NK-92 (cell line): ENCODE data around the gene LRMDA.
"Not testable (repeated sequence)": the region's sequence is repeated elsewhere in the genome, so short reads cannot be mapped to it uniquely, and the experiment has no call there.

ENCODE experiments used
- DNase-seq: peaks from one replicate; lab custom pipeline; 2025; ENCODE audit not compliant: unreplicated experiment; lab: John Stamatoyannopoulos, UW

Gene LRMDA

GRCh38 chr10:75605795-75606194 is 174.4 kb downstream of the LRMDA start:
- not testable (repeated sequence) for DNase-seq

- DNase-seq: no peak
Observed at GRCh38 chr10:75606203-75606779, 174.9 kb downstream of the LRMDA start.

DNA sequence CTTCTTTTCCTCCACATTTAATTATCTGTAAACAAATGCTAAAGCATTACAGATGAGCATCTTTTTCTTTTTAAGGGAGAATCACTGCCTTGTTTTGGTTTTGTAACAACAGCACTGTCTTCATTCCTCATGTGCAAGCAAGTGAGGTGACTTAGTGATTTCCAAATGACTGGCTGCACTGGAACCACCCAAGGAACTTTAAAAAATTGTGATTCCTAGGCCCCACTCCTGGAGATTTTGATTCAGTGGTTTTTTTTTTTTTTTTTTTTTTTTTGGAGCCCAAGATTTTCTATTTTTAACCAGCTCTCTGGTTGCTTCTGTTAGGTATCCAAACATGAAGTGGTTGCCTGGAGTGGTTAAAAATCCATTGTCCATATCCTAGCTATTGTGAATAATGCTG is 176.2 kb downstream of the LRMDA start:
- DNase-seq: no peak

DNA sequence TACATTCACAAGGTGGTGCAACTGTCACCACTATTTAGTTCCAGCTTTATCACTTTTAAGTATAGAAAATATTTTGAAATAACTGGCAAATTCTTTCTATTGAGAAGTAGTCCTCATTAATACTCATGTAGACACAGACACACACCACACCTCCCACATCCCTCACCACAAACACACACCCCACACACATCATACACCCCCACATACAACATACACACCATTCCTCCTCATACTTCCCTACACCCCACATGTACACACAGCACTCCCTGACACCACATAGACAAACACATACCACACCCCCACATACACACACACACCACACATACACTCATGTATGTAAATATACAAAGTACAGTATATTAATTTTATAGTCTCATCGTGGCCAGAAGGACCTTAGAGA is 178.8 kb downstream of the LRMDA start:
- no peak for DNase-seq

DNA sequence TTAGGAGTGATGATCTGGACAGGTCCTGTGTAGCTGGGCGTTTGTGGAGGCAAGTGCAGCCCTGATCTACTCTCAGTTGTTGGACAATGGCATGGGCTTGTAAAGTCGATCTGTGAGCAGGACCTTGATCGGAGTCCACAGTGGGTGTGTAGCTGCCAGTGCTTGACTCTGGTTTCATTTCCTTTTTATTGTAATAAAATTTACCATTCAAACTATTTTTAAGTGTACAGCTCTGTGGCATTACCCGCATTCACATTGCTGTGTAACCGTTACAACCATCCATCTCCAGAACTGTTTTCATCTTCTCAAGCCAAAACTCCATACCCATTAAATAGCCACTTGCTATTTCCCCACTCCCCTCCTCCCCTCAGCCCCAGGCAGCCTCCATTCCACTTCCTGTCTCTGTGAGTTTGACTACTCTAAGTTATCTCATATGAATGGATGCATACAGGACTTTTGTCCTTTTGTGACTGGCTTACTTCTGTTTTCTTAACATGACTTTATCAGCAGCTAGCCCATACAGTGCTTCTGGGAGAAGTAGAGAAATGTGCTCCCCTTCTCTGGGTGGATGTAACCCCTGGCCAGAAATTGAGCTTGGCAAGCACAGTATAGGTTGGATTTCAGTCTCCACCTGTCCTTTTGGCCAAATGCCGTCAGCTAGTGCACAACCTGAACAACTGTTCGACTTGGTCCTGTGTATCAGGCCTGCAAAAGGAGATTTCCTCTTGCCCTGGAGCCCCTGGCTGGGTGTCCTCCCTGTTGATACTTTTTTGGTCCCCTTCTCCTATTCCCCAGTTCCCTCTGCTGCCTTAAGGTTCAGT is 180.0 kb downstream of the LRMDA start:
- DNase-seq: no peak

- no peak for DNase-seq
Observed at GRCh38 chr10:75611993-75612372, 180.6 kb downstream of the LRMDA start.

DNA sequence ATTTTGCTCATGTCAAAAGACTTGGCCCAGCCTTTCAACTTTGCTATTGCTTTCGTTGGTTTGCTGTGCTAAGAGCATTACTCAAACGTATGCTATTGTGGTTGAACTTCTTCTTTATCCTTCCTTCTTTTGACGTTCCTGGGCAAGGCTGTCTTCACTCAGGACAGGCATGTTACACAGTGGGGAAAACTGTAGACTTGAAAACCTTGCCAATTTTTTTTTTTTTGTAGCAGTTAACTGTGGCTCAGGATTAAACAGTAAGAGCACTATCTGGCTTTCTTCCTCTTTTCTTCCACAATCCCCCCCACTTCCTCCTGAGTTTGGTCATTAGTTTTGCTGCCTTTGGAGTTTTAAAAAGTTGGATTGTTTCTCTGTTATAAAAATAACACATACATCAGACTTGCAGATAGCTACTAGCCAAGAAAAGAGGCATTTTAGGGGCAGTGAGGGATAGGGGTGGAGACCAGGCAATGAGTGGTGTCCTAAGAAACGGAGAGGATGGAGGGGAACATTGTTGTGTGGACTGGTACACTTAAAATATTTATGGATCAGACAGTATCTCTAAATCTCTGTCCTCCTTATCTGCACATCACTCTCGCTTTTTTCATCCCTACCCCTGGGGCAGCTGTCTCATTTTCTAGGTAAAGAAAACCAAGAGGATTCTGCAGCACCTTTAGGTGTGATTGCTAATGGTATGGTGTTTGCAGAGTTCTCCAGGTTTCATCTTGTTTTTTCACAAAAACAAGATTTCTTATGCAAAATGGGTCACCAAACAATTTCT is 181.7 kb downstream of the LRMDA start:
- DNase-seq: no peak

DNA sequence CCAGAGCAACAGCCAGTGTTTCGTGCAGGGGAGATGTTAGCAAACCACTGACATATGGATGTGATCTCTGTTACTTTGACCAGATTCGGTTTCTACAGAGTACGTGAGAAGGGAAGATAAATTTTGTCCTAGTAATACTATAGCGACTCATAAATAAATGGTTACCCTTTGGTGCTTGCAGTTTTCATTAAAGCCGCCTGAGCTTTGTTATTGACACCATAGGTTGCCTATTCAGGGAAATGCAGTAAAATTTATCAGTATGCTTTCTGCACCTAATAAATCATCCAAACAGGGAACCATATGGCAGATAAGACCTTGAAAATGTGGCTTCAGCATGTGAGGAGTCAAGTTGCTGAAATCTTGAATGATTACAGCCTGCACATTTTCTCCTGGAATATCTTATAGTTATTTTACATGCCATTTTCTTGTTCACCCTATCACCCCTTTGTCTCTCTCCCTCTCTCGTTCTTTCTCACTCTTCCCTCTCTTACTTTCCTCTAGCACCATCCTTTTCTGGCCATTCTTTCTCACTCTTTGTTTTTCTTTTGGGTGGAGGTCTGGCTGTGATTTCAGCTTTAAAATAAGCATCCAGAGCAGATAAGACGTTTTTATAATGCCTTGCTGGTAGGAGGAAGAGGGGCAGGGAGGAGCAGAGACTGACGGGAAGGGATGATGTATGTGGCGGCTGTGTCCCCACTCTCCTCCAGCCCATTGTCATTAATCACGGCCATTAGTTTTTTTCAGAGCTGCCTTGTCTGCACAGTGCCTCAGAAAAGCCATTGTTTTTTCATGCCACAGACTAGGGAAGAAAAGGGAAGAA is 182.5 kb downstream of the LRMDA start:
- no peak for DNase-seq

- no peak for DNase-seq
Observed at GRCh38 chr10:75616076-75616475, 184.7 kb downstream of the LRMDA start.

- DNase-seq: no peak
Observed at GRCh38 chr10:75616874-75617478, 185.6 kb downstream of the LRMDA start.

DNA sequence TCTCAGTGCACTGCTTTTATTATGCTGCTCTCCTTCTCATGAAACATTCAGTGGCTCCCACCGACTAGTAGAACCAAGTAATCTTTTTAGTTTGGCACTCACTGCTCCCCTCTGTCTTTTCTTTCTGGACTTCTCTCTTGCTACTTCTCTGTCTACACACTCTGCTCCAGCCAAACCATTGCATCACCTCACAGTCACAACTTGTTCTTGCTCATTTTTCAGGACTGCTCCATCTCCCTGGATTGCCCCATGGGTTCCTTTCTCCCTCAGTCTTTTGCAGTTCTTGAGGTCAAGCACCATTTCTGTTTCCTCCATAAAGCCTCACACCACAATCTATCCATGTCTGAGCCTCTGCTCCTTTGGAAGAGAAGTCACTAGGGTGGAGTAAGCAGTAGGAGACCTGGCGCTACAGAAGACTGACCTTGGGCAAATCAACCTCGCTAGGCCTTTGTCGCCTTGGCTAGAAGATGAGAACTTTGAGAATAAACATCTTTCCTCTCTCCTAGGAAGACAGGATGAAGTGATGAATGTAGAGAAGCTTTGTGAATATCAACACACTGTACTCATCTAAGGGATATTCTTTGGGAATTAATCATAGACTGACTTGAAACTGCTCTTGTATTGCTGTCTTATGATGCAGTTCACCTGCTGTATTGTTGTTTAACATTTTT is 186.2 kb downstream of the LRMDA start:
- no peak for DNase-seq

DNA sequence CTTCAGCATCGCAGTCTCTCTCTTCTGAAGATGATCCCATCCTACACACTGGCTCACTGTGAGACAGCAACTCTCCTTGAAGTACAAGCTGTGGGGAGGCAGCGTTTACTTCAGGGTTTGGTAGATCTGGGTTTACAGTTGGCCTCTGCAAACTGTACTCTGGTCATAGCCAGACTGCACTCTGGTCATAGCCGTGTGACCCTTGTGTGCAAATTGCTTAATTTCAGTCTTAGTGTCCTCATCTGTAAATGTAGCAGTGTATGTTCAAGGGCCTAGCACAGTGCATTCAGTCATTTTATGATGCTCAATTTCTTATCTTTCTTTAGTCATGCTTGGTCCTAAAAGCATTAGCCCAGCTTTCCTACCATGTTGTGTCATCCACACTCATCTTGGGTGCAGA is 188.2 kb downstream of the LRMDA start:
- no peak for DNase-seq

- no peak for DNase-seq
Observed at GRCh38 chr10:75620356-75620755, 188.9 kb downstream of the LRMDA start.

DNA sequence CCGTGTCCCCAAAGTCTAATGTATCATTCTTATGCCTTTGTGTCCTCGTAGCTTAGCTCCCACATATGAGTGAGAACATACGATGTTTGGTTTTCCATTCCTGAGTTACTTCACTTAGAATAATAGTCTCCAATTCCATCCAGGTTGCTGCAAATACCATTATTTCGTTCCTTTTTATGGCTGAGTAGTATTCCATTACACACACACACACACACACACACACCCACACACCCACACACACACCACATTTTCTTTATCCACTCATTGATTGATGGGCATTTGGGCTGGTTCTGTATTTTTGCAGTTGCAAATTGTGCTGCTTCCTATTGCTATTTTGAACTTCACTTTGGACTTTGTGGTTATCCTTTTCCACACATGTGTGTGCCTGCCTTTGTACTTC is 189.6 kb downstream of the LRMDA start:
- not testable (repeated sequence) for DNase-seq

- no peak for DNase-seq
Observed at GRCh38 chr10:75622503-75622902, 191.1 kb downstream of the LRMDA start.

DNA sequence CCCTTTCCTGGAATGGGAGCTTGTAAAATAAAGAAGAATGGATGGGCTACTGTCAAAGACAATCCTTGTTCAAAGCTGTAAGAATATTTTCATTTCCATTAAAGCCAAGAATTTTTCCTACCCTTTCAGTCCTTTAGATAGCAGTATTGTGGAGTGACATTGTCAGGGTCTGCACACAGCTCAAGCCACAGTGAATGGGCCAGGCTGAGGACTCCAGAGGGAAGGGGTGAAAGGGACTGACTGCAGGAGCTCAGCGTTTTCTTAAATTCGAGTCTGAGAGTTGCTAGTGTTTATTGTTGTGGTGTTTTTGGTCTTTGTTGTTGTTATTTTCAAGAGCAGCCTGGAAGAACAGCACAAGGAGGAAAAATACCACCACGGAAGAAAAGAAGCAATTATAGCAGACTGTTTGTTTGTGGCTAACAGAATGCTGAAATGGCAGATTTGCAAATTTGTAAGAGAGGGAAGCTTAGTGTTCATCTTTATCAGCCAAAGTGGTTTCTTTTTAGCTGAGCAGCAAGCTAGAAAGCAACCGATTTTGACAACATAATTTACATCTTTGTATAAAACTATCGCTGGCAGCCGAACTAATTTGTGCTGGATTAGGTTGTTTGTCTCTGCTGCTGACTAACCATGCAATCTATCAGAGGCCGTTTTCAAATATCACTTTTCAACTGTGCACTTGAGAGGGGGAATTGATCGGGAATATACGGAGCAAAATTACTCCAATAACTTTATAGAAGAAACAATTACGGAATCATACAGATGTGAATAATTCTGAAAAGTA is 192.1 kb downstream of the LRMDA start:
- DNase-seq: no peak

- DNase-seq: no peak
Observed at GRCh38 chr10:75624638-75625037, 193.2 kb downstream of the LRMDA start.

DNA sequence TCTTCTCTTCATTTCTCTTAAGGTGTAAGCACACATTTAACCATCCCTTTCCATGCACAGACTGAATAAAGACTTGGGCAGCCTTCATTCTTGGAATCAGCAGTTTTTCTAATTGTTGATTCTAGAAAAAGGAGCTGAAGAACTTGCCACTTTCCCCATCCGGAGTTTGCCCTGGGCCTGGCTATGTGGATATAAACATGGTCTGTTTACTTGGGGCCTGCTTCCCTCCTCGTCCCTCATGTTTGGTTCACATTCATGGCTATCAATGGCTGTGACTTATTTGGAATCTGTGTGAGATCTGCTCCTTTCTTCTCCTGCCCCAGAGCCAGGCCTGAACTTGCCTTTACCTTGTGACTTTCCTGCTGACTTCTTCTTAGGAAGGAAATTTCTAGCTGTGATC is 199.3 kb downstream of the LRMDA start:
- DNase-seq: no peak

- no peak for DNase-seq
Observed at GRCh38 chr10:75632805-75633462, 201.5 kb downstream of the LRMDA start.
